Breast epithelium (tissue), 4 donors: ENCODE results near the gene CYTH3. TPM values are rescaled to one million over a fixed set of nuclear protein-coding genes. Genes with fewer than 3 reads are reported as not detected.

Experiments
- DNase-seq, 2 donors: peaks; one replicate each; pipeline ENCODE4 v3.0.0-alpha.2; 2019; ENCODE audit warnings: low spot score in 2 of 2
- H3K27ac ChIP-seq, 2 donors: fragments of 200-600 bp; sonication (generic) in 1 of 2; one replicate each; pipeline ENCODE4 v1.5.1; 2016 to 2019; ENCODE audit warnings: mild to moderate bottlenecking in 1 of 2
- H3K27me3 ChIP-seq, 2 donors: fragments of 200-600 bp; sonication (generic) in 1 of 2; one replicate each; pipeline versions ENCODE4 v1.5.1 to v1.6.0; 2017 to 2019; ENCODE audit warnings: control low read depth in 1 of 2, mild to moderate bottlenecking in 1 of 2
- H3K36me3 ChIP-seq: fragments of 200-600 bp; one replicate; pipeline ENCODE4 v1.5.1; 2019
- H3K4me1 ChIP-seq, 2 donors: fragments of 200-600 bp; sonication (generic); one replicate each; pipeline ENCODE4 v1.5.1; 2016 to 2019; ENCODE audit warnings: control low read depth in 1 of 2
- H3K4me3 ChIP-seq, 3 donors: fragments of 200-600 bp; sonication (generic); 1 replicate in 2 of 3; 2 replicates in 1 of 3; pipeline ENCODE4 v1.5.1; 2016 to 2019; ENCODE audit warnings: mild to moderate bottlenecking in 3 of 3, moderate library complexity in 2 of 3
- H3K9me3 ChIP-seq, 2 donors: fragments of 200-600 bp; sonication (generic) in 1 of 2; one replicate each; pipeline ENCODE4 v1.5.1; 2016 to 2019; ENCODE audit warnings: control low read depth in 1 of 2
- POLR2A ChIP-seq: fragments of 450-650 bp; IDR thresholded peaks from one replicate; pipeline ENCODE4 v1.6.1; 2016; ENCODE audit warnings: antibody characterized with exemption, mild to moderate bottlenecking, moderate library complexity
- POLR2AphosphoS5 ChIP-seq, 3 donors: sonication (generic); formaldehyde crosslinking; IDR thresholded peaks; one replicate each; pipeline ENCODE4 v1.6.1; 2017; ENCODE audit warnings: antibody characterized with exemption in 3 of 3
- intact Hi-C: fragments of 100-400 bp; cut with DNase I; formaldehyde crosslinking; loops from one replicate; pipeline ENCODE4 v1.15.1; 2023; ENCODE audit warnings: low total_unique reads
- total RNA-seq, 3 donors: library from RNA; depleted of rRNA; stranded (reverse); fragments of >200 nt; gene quantifications; one replicate each; pipeline ENCODE4 v1.1.0, GENCODE V29; 2016
- TF ChIP-seq, protein P1 (sequence below), 3 donors: fragments of 450-650 bp; IDR thresholded peaks; one replicate each; pipeline ENCODE4 v1.5.1; 2016 to 2017; ENCODE audit warnings: antibody characterized with exemption in 3 of 3, mild to moderate bottlenecking in 3 of 3, moderate library complexity in 3 of 3

The CYTH3 gene
- total RNA-seq, 3 donors from 2014 or later = 23.6 to 46.4 (median 33.4) TPM

DNA sequence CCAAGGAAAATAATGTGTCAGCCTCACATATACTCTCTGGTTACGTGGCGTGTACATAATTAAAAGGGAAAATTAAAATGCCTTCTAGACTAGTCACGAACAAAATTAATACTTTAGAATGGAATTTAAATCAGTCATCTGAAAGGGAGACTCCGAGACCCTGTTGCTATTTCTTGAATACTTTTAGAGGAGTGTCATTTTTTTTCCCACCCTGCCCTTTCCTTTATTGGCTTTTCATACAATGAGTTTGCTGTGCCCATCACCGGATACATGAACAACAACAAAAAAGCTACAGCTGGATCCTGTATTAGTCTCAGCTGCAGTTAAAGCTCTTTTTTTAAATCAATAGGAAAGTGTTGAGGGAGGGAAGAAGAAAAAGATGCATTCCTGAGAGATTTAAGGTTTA is 20.1 kb downstream of the CYTH3 start:
- no peak overlapping the region for H3K4me3 ChIP-seq
- peaks cover 0 to 3% of the 10 kb centered on the region in 2 donors for H3K4me1 ChIP-seq

DNA sequence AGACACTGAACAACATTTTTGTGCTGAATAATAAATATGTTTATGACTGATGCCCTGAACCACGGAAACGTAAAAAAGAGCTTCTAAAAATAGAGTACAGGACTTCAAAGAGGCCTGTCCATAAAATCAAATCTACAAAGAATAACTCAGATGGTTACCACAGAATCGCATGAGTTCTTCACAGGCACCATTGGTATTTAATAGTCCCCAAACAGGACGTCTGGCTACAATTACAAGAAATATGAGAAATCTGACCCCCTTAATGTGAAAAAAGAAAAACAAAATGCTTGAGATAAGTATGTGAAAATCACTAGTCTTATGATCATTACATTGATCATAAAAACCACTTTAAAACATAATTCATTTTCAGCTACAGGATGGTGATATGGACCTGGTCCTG is 20.8 kb downstream of the CYTH3 start:
- Histone ChIP-seq H3K9me3 (no peaks in the 10 kb centered on the region), H3K4me3 (no peak overlapping the region), H3K27me3 (no peaks in the 10 kb centered on the region), H3K27ac (no peak overlapping the region), H3K4me1 (peaks cover 0 to 3% of the 10 kb centered on the region in 2 donors), H3K36me3 (no peaks in the 10 kb centered on the region)
- intact Hi-C loops = no loop called here
- no peak for DNase-seq
- no peak for TF ChIP-seq POLR2A
- TF ChIP-seq, protein P1, sequence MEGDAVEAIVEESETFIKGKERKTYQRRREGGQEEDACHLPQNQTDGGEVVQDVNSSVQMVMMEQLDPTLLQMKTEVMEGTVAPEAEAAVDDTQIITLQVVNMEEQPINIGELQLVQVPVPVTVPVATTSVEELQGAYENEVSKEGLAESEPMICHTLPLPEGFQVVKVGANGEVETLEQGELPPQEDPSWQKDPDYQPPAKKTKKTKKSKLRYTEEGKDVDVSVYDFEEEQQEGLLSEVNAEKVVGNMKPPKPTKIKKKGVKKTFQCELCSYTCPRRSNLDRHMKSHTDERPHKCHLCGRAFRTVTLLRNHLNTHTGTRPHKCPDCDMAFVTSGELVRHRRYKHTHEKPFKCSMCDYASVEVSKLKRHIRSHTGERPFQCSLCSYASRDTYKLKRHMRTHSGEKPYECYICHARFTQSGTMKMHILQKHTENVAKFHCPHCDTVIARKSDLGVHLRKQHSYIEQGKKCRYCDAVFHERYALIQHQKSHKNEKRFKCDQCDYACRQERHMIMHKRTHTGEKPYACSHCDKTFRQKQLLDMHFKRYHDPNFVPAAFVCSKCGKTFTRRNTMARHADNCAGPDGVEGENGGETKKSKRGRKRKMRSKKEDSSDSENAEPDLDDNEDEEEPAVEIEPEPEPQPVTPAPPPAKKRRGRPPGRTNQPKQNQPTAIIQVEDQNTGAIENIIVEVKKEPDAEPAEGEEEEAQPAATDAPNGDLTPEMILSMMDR (IDR thresholded peaks at IDR 0.05) = no peak
- no peak for TF ChIP-seq POLR2AphosphoS5 (IDR thresholded peaks at IDR 0.05)

More for the DNA sequence above, 20.1 kb downstream of the CYTH3 start:
- Histone ChIP-seq H3K36me3 (no peaks in the 10 kb centered on the region), H3K27ac (no peak overlapping the region), H3K9me3 (no peaks in the 10 kb centered on the region), H3K27me3 (no peaks in the 10 kb centered on the region)
- DNase-seq = no peak
- intact Hi-C loops = no loop called here
- TF ChIP-seq POLR2A (no peak), POLR2AphosphoS5 (IDR thresholded peaks at IDR 0.05) (no peak)
- TF ChIP-seq, protein P1 (IDR thresholded peaks at IDR 0.05) = no peak

DNA sequence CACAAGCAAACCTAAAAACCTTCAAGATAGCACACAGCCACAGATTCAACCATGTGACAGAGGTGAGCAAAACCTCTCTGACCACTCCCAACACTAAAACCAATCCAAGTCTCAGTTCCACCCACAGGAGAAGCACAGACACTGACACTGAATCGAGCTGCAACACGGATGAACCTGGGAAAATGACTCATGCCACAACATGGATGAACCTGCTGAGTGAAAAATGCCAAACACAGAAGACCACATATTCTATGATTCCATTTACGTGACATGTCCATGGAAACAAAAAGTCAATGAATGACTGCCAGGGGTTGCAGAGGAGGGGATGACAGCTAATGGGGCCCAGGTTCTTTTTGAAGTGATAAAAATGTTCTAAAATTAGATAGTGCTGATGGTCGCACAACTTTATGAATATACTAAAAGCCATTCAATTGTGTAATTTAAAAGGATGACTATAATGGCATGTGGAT is 22.0 kb downstream of the CYTH3 start:
- intact Hi-C loops = no loop called here
- TF ChIP-seq POLR2AphosphoS5 (IDR thresholded peaks at IDR 0.05) (no peak), POLR2A (no peak)
- TF ChIP-seq, protein P1 (IDR thresholded peaks at IDR 0.05) = no peak
- Histone ChIP-seq H3K27me3 (no peaks in the 10 kb centered on the region), H3K4me1 (peaks cover 0 to 3% of the 10 kb centered on the region in 2 donors), H3K36me3 (no peaks in the 10 kb centered on the region), H3K4me3 (no peak overlapping the region), H3K9me3 (no peaks in the 10 kb centered on the region), H3K27ac (no peak overlapping the region)
- no peak for DNase-seq

DNA sequence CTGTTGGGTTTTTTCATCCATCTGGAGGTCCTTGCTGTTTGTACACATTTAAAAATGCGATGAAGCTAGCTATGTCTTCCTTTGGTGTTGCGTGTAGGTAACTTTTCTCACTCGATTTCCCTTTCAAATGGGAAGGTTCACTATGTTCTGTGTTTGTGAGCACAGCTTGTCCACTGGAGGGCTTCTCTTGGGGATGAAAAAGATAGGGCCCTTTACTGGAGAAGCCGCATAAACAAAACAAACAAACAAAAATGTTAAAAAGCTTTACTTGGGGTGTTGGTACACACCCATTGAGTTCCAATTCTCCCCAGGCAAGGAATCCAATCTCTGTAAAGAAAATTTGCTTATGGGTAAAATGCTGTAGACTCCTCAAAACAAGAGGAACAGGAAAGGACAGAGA is 23.4 kb downstream of the CYTH3 start:
- H3K4me3 ChIP-seq = no peak overlapping the region
- no peaks in the 10 kb centered on the region for H3K9me3 ChIP-seq
- TF ChIP-seq, protein P1 (IDR thresholded peaks at IDR 0.05) = no peak
- TF ChIP-seq POLR2A = no peak
- no peak for TF ChIP-seq POLR2AphosphoS5 (IDR thresholded peaks at IDR 0.05)
- DNase-seq = no peak
- no peak overlapping the region for H3K27ac ChIP-seq
- no peaks in the 10 kb centered on the region for H3K4me1 ChIP-seq
- no peaks in the 10 kb centered on the region for H3K27me3 ChIP-seq
- intact Hi-C loops = no loop called here
- no peaks in the 10 kb centered on the region for H3K36me3 ChIP-seq

DNA sequence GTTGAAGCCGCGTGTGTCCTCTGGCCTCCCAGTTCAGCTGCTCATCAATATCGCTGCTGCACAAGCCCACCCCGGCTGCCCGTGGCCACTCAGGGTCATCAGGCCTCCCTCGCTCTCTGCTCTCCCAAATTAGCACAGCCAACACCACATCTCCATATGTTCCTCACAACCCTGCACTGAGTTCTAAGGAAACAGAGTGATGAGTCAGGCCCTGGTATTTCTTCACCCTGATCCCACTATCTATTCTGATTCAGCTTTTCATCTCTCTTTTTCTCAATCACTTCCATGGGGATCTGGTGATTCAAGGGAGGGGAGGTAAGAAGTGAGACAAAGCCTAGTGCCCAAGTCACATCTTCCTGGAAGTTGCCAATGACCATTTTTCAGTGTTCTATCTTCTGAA is 23.8 kb downstream of the CYTH3 start:
- Histone ChIP-seq H3K4me1 (no peaks in the 10 kb centered on the region), H3K9me3 (no peaks in the 10 kb centered on the region), H3K27ac (no peak overlapping the region), H3K36me3 (no peaks in the 10 kb centered on the region), H3K4me3 (no peak overlapping the region), H3K27me3 (no peaks in the 10 kb centered on the region)
- no peak for DNase-seq
- intact Hi-C loops = no loop called here
- TF ChIP-seq POLR2AphosphoS5 (IDR thresholded peaks at IDR 0.05) (no peak), POLR2A (no peak)
- TF ChIP-seq, protein P1 (IDR thresholded peaks at IDR 0.05) = no peak
